Nephron (organoid): ENCODE data around the gene CFAP70.

Experiments
- H3K27ac Mint-ChIP-seq, 3 experiments: 2 replicates each; pipeline ENCODE4 v1.8.0; 2020; ENCODE audit warnings: mixed read lengths in 3 of 3, mild to moderate bottlenecking in 2 of 3, moderate library complexity in 1 of 3
- H3K27me3 Mint-ChIP-seq: 2 replicates; pipeline ENCODE4 v1.8.0; 2021; ENCODE audit warnings: low read depth, mild to moderate bottlenecking, moderate library complexity, mixed read lengths
- H3K36me3 Mint-ChIP-seq: 2 replicates; pipeline ENCODE4 v1.8.0; 2020; ENCODE audit warnings: low read depth, mixed read lengths
- H3K4me1 Mint-ChIP-seq: 2 replicates; pipeline ENCODE4 v1.8.0; 2020; ENCODE audit warnings: mixed read lengths
- H3K4me3 Mint-ChIP-seq, 3 experiments: 2 replicates each; pipeline ENCODE4 v1.8.0; 2020; ENCODE audit warnings: mild to moderate bottlenecking in 3 of 3, mixed read lengths in 3 of 3, moderate library complexity in 2 of 3
- H3K9me3 Mint-ChIP-seq: 2 replicates; pipeline ENCODE4 v1.8.0; 2020; ENCODE audit warnings: mixed read lengths
- TF ChIP-seq, protein P1 (sequence below), 3 experiments: fragments of 200-600 bp; sonication (generic); IDR thresholded peaks; one replicate each; pipeline ENCODE4 v1.5.0; 2021; ENCODE audit warnings: antibody characterized with exemption in 3 of 3; ENCODE audit not compliant: unreplicated experiment in 3 of 3

Gene CFAP70

DNA sequence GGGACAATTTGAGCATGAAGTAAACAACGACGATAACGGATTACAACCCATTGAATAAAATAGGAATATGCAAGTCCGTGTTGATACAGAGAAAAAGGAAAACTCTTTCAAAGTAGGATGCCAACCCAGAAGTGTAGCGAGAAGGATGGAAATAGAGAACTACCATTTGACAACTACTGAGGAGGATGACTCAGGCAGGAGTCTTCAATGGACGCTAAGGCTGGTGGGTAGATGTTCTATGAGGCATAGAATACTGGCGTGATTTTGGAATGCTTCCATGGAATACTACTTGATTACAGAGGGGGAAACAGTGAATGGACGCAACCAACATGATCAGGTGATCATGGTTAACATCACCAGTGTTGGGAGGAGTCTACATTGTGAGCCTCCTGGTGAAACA is 828 bp upstream of the CFAP70 start:
- peaks cover 10% of the 10 kb centered on the region for H3K36me3 Mint-ChIP-seq
- H3K27ac Mint-ChIP-seq, result no peak overlapping the region
- peaks cover 12% of the 10 kb centered on the region for H3K9me3 Mint-ChIP-seq
- TF ChIP-seq, protein P1, sequence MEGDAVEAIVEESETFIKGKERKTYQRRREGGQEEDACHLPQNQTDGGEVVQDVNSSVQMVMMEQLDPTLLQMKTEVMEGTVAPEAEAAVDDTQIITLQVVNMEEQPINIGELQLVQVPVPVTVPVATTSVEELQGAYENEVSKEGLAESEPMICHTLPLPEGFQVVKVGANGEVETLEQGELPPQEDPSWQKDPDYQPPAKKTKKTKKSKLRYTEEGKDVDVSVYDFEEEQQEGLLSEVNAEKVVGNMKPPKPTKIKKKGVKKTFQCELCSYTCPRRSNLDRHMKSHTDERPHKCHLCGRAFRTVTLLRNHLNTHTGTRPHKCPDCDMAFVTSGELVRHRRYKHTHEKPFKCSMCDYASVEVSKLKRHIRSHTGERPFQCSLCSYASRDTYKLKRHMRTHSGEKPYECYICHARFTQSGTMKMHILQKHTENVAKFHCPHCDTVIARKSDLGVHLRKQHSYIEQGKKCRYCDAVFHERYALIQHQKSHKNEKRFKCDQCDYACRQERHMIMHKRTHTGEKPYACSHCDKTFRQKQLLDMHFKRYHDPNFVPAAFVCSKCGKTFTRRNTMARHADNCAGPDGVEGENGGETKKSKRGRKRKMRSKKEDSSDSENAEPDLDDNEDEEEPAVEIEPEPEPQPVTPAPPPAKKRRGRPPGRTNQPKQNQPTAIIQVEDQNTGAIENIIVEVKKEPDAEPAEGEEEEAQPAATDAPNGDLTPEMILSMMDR (IDR thresholded peaks at IDR 0.05; ENCODE audit: unreplicated experiment in 3 of 3), result no peak
- H3K4me3 Mint-ChIP-seq, result peak overlapping the region; percentile 14 to 98 (median 94)
- peaks cover 6% of the 10 kb centered on the region for H3K4me1 Mint-ChIP-seq
- H3K27me3 Mint-ChIP-seq, result peaks cover 23% of the 10 kb centered on the region

DNA sequence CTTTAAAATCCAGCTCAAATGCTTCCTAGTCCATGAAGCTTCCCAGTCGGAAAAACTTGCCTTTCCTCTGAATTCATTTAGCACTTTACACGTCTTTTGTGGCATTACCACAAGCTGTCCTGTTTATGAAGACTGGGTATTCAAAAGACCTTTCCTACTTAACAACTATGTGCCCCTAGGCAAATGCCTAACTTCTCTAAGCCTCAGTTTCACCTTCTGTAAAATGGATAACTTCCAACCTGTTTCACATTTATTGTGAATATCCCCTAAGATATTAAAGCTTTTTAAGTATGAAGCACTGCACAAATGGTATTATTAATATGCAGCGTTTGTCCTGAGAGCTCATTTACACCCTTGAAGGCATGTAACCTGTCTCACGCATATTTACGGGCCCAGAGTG is 843 bp downstream of the CFAP70 start:
- Mint-ChIP-seq H3K9me3 (peaks cover 11% of the 10 kb centered on the region), H3K4me1 (peaks cover 6% of the 10 kb centered on the region), H3K27ac (peak overlapping the region; percentile 92 to 97 (median 93)), H3K36me3 (peaks cover 5% of the 10 kb centered on the region), H3K27me3 (peaks cover 28% of the 10 kb centered on the region), H3K4me3 (peak overlapping the region; percentile 94 to 99 (median 98))
- TF ChIP-seq, protein P1 (IDR thresholded peaks at IDR 0.05; ENCODE audit: unreplicated experiment in 3 of 3), result no peak

DNA sequence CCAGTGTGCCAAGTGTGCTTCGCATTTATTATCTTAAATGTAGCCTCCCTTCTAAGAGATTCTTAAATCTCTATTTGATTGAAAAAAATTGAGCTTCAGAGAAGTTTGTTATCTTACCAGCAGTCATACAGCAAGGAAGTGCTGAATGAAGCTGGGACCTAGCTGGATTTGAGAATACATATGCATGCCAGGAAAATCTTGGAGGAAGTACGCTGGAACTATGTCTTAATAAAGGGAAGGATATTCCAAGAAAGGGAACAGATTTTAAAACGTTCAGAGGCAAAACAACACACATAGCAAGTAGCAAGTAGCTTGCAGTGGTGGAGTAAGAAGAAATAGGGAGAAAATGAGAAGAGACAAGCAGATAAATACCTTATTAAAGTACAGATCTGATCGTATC is 1.5 kb downstream of the CFAP70 start:
- Mint-ChIP-seq H3K27ac (peak overlapping the region in 1 of 3 experiments; percentile 45), H3K36me3 (no peaks in the 10 kb centered on the region), H3K9me3 (peaks cover 6% of the 10 kb centered on the region), H3K27me3 (peaks cover 29% of the 10 kb centered on the region), H3K4me3 (peak overlapping the region; percentile 94 to 99 (median 98)), H3K4me1 (peaks cover 6% of the 10 kb centered on the region)
- TF ChIP-seq, protein P1 (IDR thresholded peaks at IDR 0.05; ENCODE audit: unreplicated experiment in 3 of 3), result no peak

DNA sequence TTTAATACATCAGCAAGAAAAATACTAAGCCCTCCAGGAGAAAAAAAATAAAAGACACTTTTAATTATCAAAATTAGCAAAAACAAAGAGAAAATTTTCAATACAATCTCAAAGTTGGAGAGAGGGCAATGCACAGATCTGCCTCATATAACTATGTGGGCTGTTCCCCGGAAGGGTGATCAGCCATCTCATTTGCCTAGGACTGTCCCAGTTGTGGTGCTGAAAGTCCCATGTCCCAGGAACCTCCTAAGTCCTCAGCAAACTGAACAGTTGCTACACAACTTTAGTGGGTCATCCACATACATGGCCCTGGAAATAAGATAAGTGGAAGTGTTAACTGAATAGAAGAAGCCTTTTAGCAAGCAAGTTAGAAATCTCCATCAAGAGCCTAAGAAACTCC is 14.4 kb downstream of the CFAP70 start:
- no peaks in the 10 kb centered on the region for H3K9me3 Mint-ChIP-seq
- H3K36me3 Mint-ChIP-seq, result peaks cover 10% of the 10 kb centered on the region
- H3K4me3 Mint-ChIP-seq, result no peak overlapping the region
- H3K27me3 Mint-ChIP-seq, result peaks cover 3% of the 10 kb centered on the region
- no peak overlapping the region for H3K27ac Mint-ChIP-seq
- no peaks in the 10 kb centered on the region for H3K4me1 Mint-ChIP-seq
- TF ChIP-seq, protein P1 (IDR thresholded peaks at IDR 0.05; ENCODE audit: unreplicated experiment in 3 of 3), result no peak

DNA sequence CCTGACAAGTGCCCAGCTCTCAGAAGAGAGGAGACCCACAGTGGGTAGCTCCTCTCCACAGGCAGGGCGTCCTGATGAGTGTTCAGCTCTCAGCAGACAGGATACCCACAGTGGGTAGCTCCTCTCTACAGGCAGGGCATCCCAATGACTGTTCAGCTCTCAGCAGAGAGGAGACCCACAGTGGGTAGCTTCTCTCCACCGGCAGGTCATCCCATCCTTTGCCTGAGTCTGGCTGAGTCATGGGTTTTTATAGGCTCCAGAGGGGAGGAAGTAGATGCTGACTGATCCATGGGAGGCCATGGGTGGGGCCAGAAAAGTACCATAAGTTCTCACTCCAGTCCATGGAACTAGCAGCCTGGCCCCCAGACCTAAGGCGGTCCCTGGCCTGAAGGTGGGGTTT is 18.5 kb downstream of the CFAP70 start:
- H3K4me1 Mint-ChIP-seq, result no peaks in the 10 kb centered on the region
- no peaks in the 10 kb centered on the region for H3K27me3 Mint-ChIP-seq
- H3K4me3 Mint-ChIP-seq, result no peak overlapping the region
- TF ChIP-seq, protein P1 (IDR thresholded peaks at IDR 0.05; ENCODE audit: unreplicated experiment in 3 of 3), result no peak
- H3K27ac Mint-ChIP-seq, result no peak overlapping the region
- no peaks in the 10 kb centered on the region for H3K9me3 Mint-ChIP-seq
- no peaks in the 10 kb centered on the region for H3K36me3 Mint-ChIP-seq

DNA sequence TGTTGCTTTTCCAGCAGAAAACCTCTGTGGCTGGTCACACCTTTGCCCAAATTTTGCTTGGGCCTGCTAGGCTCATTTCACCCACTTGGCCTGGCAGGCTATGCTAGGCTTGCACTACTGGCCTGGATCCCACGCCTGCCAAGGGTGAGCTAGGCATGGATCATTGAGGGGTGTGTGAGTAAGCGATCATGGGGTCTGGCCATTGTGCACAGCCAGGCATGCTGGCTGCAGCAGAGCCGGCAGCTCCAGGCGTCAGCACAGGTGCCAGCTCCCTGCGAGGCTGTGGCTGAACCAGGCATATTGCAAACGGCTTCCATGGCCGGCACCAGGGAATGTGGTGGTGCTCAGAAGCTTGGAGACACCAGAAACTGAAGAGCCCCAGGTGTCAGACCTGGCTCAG is 19.2 kb downstream of the CFAP70 start:
- H3K27me3 Mint-ChIP-seq, result no peaks in the 10 kb centered on the region
- no peaks in the 10 kb centered on the region for H3K4me1 Mint-ChIP-seq

More for the DNA sequence above, 19.2 kb downstream of the CFAP70 start:
- no peak overlapping the region for H3K27ac Mint-ChIP-seq
- H3K9me3 Mint-ChIP-seq, result no peaks in the 10 kb centered on the region
- TF ChIP-seq, protein P1 (IDR thresholded peaks at IDR 0.05; ENCODE audit: unreplicated experiment in 3 of 3), result no peak
- no peak overlapping the region for H3K4me3 Mint-ChIP-seq
- no peaks in the 10 kb centered on the region for H3K36me3 Mint-ChIP-seq
